Measurements from ENCODE around the gene PHLPP2. TPM values are rescaled to one million over a fixed set of nuclear protein-coding genes. Genes with fewer than 3 reads are reported as not detected.
"Not testable (repeated sequence)": the region's sequence is repeated elsewhere in the genome, so short reads cannot be mapped to it uniquely, and the experiment has no call there.

The PHLPP2 gene
- polyA plus RNA-seq, 4 donors: 8.8 to 11.8 (median 10.0) TPM

- peak; percentile 19 to 70 (median 59) for DNase-seq (ENCODE audit: low read depth in 4 of 4, low spot score in 3 of 4)
These were observed 773 bp downstream of the PHLPP2 start for GRCh38 chr16:71723537-71724319.

GRCh38 chr16:71722801-71723536 is 1.5 kb downstream of the PHLPP2 start:
- peak; percentile 39 to 51 (median 41) for DNase-seq (ENCODE audit: low read depth in 4 of 4, low spot score in 3 of 4)

GRCh38 chr16:71721066-71721740 is 3.3 kb downstream of the PHLPP2 start:
- DNase-seq (ENCODE audit: low read depth in 4 of 4, low spot score in 3 of 4): no peak

- no peak for DNase-seq (ENCODE audit: low read depth in 4 of 4, low spot score in 3 of 4)
These were observed 12.0 kb downstream of the PHLPP2 start for GRCh38 chr16:71712501-71712900.

GRCh38 chr16:71711789-71712188 is 12.7 kb downstream of the PHLPP2 start:
- DNase-seq (ENCODE audit: low read depth in 4 of 4, low spot score in 3 of 4): no peak

GRCh38 chr16:71709229-71709781 is 15.2 kb downstream of the PHLPP2 start:
- no peak for DNase-seq (ENCODE audit: low read depth in 4 of 4, low spot score in 3 of 4)

- DNase-seq (ENCODE audit: low read depth in 4 of 4, low spot score in 3 of 4): no peak
These were observed 15.8 kb downstream of the PHLPP2 start for GRCh38 chr16:71708696-71709095.

GRCh38 chr16:71707199-71707598 is 17.3 kb downstream of the PHLPP2 start:
- DNase-seq (ENCODE audit: low read depth in 4 of 4, low spot score in 3 of 4): no peak

- no peak for DNase-seq (ENCODE audit: low read depth in 4 of 4, low spot score in 3 of 4)
These were observed 18.5 kb downstream of the PHLPP2 start for GRCh38 chr16:71706046-71706445.

GRCh38 chr16:71703333-71703732 is 21.2 kb downstream of the PHLPP2 start:
- DNase-seq (ENCODE audit: low read depth in 4 of 4, low spot score in 3 of 4): no peak

GRCh38 chr16:71700831-71701230 is 23.7 kb downstream of the PHLPP2 start:
- no peak for DNase-seq (ENCODE audit: low read depth in 4 of 4, low spot score in 3 of 4)

GRCh38 chr16:71698491-71698890 is 26.0 kb downstream of the PHLPP2 start:
- DNase-seq (ENCODE audit: low read depth in 4 of 4, low spot score in 3 of 4): no peak

GRCh38 chr16:71693164-71693563 is 31.3 kb downstream of the PHLPP2 start:
- no peak for DNase-seq (ENCODE audit: low read depth in 4 of 4, low spot score in 3 of 4)

GRCh38 chr16:71689901-71690300 is 34.6 kb downstream of the PHLPP2 start:
- no peak for DNase-seq (ENCODE audit: low read depth in 4 of 4, low spot score in 3 of 4)

GRCh38 chr16:71687861-71688260 is 36.6 kb downstream of the PHLPP2 start:
- DNase-seq (ENCODE audit: low read depth in 4 of 4, low spot score in 3 of 4): no peak

GRCh38 chr16:71684280-71684679 is 40.2 kb downstream of the PHLPP2 start:
- DNase-seq (ENCODE audit: low read depth in 4 of 4, low spot score in 3 of 4): not testable (repeated sequence)

GRCh38 chr16:71681360-71681759 is 43.1 kb downstream of the PHLPP2 start:
- no peak for DNase-seq (ENCODE audit: low read depth in 4 of 4, low spot score in 3 of 4)

- DNase-seq (ENCODE audit: low read depth in 4 of 4, low spot score in 3 of 4): no peak
These were observed 48.3 kb downstream of the PHLPP2 start for GRCh38 chr16:71676236-71676635.

- no peak for DNase-seq (ENCODE audit: low read depth in 4 of 4, low spot score in 3 of 4)
These were observed 49.1 kb downstream of the PHLPP2 start for GRCh38 chr16:71675380-71675779.

GRCh38 chr16:71674229-71674628 is 50.3 kb downstream of the PHLPP2 start:
- DNase-seq (ENCODE audit: low read depth in 4 of 4, low spot score in 3 of 4): no peak

GRCh38 chr16:71673582-71673973 is 50.9 kb downstream of the PHLPP2 start:
- no peak for DNase-seq (ENCODE audit: low read depth in 4 of 4, low spot score in 3 of 4)
